ENCODE results near the gene SESTD1. TPM values are rescaled to one million over a fixed set of nuclear protein-coding genes. Genes with fewer than 3 reads are reported as not detected.
A peak's percentile ranks its signal among the peaks of the same experiment; 100 is the strongest.

SESTD1 gene
- total RNA-seq, 1 donor, result 14.2 TPM

- TF ChIP-seq CTCF (IDR thresholded peaks at IDR 0.05; ENCODE audit: insufficient read depth, low read depth, low read length), result no peak
- peak; percentile 11 for DNase-seq (ENCODE audit: low read depth)
- H3K4me3 ChIP-seq (ENCODE audit: low read depth, low read length), result no peak overlapping the region
These were observed 3.8 kb upstream of the SESTD1 start for GRCh38 chr2:179268277-179268925.

- no peak overlapping the region for H3K4me3 ChIP-seq (ENCODE audit: low read depth, low read length)
- DNase-seq (ENCODE audit: low read depth), result no peak
- no peak for TF ChIP-seq CTCF (IDR thresholded peaks at IDR 0.05; ENCODE audit: insufficient read depth, low read depth, low read length)
These were observed 1.6 kb upstream of the SESTD1 start for GRCh38 chr2:179266271-179266670.

- peak overlapping the region; percentile 81 for H3K4me3 ChIP-seq (ENCODE audit: low read depth, low read length)
- TF ChIP-seq CTCF (IDR thresholded peaks at IDR 0.05; ENCODE audit: insufficient read depth, low read depth, low read length), result no peak
- peak; percentile 35 for DNase-seq (ENCODE audit: low read depth)
These were observed 464 bp upstream of the SESTD1 start for GRCh38 chr2:179265082-179265510.

GRCh38 chr2:179263446-179264367 lies 925 bp downstream of the SESTD1 start:
- no peak for TF ChIP-seq CTCF (IDR thresholded peaks at IDR 0.05; ENCODE audit: insufficient read depth, low read depth, low read length)
- peak; percentile 48 for DNase-seq (ENCODE audit: low read depth)
- H3K4me3 ChIP-seq (ENCODE audit: low read depth, low read length), result peak overlapping the region; percentile 81

- peak overlapping the region; percentile 81 for H3K4me3 ChIP-seq (ENCODE audit: low read depth, low read length)
- DNase-seq (ENCODE audit: low read depth), result peak; percentile 78
- no peak for TF ChIP-seq CTCF (IDR thresholded peaks at IDR 0.05; ENCODE audit: insufficient read depth, low read depth, low read length)
These were observed 1.6 kb downstream of the SESTD1 start for GRCh38 chr2:179263015-179263414.

- no peak overlapping the region for H3K4me3 ChIP-seq (ENCODE audit: low read depth, low read length)
- no peak for TF ChIP-seq CTCF (IDR thresholded peaks at IDR 0.05; ENCODE audit: insufficient read depth, low read depth, low read length)
- DNase-seq (ENCODE audit: low read depth), result no peak
These were observed 2.5 kb downstream of the SESTD1 start for GRCh38 chr2:179262077-179262660.
